GM18519 (cell line): ENCODE data around the gene TMEM154.
"Not testable (repeated sequence)": the region's sequence is repeated elsewhere in the genome, so short reads cannot be mapped to it uniquely, and the experiment has no call there.

Source experiments
- ATAC-seq: cut with Tn5 transposase; IDR thresholded peaks from one replicate; pipeline ENCODE4 v1.9.1; 2021; ENCODE audit warnings: mild to moderate bottlenecking, moderate library complexity; ENCODE audit not compliant: unreplicated experiment, low FRiP score

The TMEM154 gene

GRCh38 chr4:152672206-152673092 lies 7.3 kb downstream of the TMEM154 start:
- no peak for ATAC-seq

- no peak for ATAC-seq
These were observed 11.3 kb downstream of the TMEM154 start for GRCh38 chr4:152668338-152668964.

GRCh38 chr4:152667781-152668180 lies 12.0 kb downstream of the TMEM154 start:
- no peak for ATAC-seq

GRCh38 chr4:152666946-152667345 lies 12.9 kb downstream of the TMEM154 start:
- no peak for ATAC-seq

- ATAC-seq: no peak
These were observed 14.0 kb downstream of the TMEM154 start for GRCh38 chr4:152665691-152666395.

GRCh38 chr4:152664067-152664378 lies 15.8 kb downstream of the TMEM154 start:
- ATAC-seq: not testable (repeated sequence)

GRCh38 chr4:152663203-152664066 lies 16.4 kb downstream of the TMEM154 start:
- no peak for ATAC-seq

- ATAC-seq: no peak
These were observed 18.1 kb downstream of the TMEM154 start for GRCh38 chr4:152661649-152662048.

- ATAC-seq: no peak
These were observed 19.3 kb downstream of the TMEM154 start for GRCh38 chr4:152660526-152660925.

GRCh38 chr4:152659806-152660205 lies 20.0 kb downstream of the TMEM154 start:
- no peak for ATAC-seq

GRCh38 chr4:152657657-152658056 lies 22.1 kb downstream of the TMEM154 start:
- no peak for ATAC-seq

GRCh38 chr4:152655272-152656129 lies 24.3 kb downstream of the TMEM154 start:
- no peak for ATAC-seq

GRCh38 chr4:152652102-152652501 lies 27.7 kb downstream of the TMEM154 start:
- no peak for ATAC-seq

GRCh38 chr4:152651473-152652060 lies 28.2 kb downstream of the TMEM154 start:
- no peak for ATAC-seq

- ATAC-seq: no peak
These were observed 33.6 kb downstream of the TMEM154 start for GRCh38 chr4:152646221-152646620.

GRCh38 chr4:152644130-152644529 lies 35.7 kb downstream of the TMEM154 start:
- ATAC-seq: no peak

GRCh38 chr4:152643153-152644035 lies 36.4 kb downstream of the TMEM154 start:
- ATAC-seq: peak; percentile 80
